ENCODE data around the gene TMEFF1. TPM values are rescaled to one million over a fixed set of nuclear protein-coding genes. Genes with fewer than 3 reads are reported as not detected.

Gene TMEFF1
- total and polyA plus RNA-seq, 10 of the 15 experiments (the other 5 are each of a cell fraction or from before 2014, with no cell fraction given), result 0.03 to 0.55 (median 0.11) TPM; not detected in 3

GRCh38 chr9:100590481-100590880 lies 117.5 kb downstream of the TMEFF1 start (continued):
- TF ChIP-seq ESRRA (IDR thresholded peaks at IDR 0.05; ENCODE audit: low read length), result no peak
- no peak for TF ChIP-seq USF2 (IDR thresholded peaks at IDR 0.05; ENCODE audit: borderline replicate concordance, low read depth, low read length)
- TF ChIP-seq ZNF384 (IDR thresholded peaks at IDR 0.05; ENCODE audit: borderline replicate concordance, low read depth, low read length), result no peak
- no peak for TF ChIP-seq RB1 (IDR thresholded peaks at IDR 0.05; ENCODE audit: borderline replicate concordance)
- TF ChIP-seq SRF (IDR thresholded peaks at IDR 0.05; ENCODE audit: low read depth in 2 of 2, low read length in 2 of 2), result no peak
- no peak for TF ChIP-seq ATF3 (IDR thresholded peaks at IDR 0.05; ENCODE audit: borderline replicate concordance, extremely low read depth, low read depth, low read length)
- TF ChIP-seq TAF1 (IDR thresholded peaks at IDR 0.05; ENCODE audit: borderline replicate concordance, low read depth, low read length), result no peak
- no peak for TF ChIP-seq ZBTB11 (CRISPR knock-in tag; IDR thresholded peaks at IDR 0.05)
- TF ChIP-seq YY1 (IDR thresholded peaks at IDR 0.05; ENCODE audit: low read depth, low read length), result no peak

Data from GM12878 (cell line).